ENCODE data around the gene BBOX1.

- TF ChIP-seq CTCF (IDR thresholded peaks at IDR 0.05; ENCODE audit: low read depth, low read length, poor library complexity, severe bottlenecking) (no peak), EZH2phosphoT487 (IDR thresholded peaks at IDR 0.05; ENCODE audit: borderline replicate concordance, low read length) (no peak)
These were observed at the start of gene BBOX1 for GRCh38 chr11:27040302-27041115.
